ENCODE data around the gene XPO4.
"Not testable (repeated sequence)": the region's sequence is repeated elsewhere in the genome, so short reads cannot be mapped to it uniquely, and the experiment has no call there.

XPO4 gene

GRCh38 chr13:20902438-20903163 is at the start of gene XPO4:
Gene XPO4 (minus strand): TSS chr13:20902746. CDS start chr13:20902738, 8 bp downstream.
- DNase-seq (ENCODE audit: low spot score): peak; percentile 74

DNA sequence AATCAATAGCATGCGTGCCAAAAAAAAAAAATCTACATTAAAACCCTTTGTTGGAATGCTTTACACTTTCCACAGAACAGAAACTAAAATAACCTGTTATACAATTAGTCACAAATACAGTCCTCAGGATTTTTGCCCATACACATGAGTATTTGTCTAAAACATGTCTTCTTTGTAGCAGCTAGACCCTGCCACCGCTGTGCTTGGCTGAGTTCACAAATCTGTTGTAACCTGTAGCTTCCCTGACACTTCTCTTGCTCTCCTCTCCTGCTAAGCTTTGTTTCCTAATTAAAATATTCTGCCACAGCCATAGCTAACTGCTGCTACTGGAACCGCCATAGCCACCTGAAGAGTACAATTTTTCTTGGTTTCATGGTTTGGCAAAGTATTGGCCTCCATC is 45.5 kb upstream of the XPO4 start:
- not testable (repeated sequence) for DNase-seq (ENCODE audit: low spot score)

GRCh38 chr13:20945952-20946383 is 43.4 kb upstream of the XPO4 start:
- DNase-seq (ENCODE audit: low spot score): no peak

DNA sequence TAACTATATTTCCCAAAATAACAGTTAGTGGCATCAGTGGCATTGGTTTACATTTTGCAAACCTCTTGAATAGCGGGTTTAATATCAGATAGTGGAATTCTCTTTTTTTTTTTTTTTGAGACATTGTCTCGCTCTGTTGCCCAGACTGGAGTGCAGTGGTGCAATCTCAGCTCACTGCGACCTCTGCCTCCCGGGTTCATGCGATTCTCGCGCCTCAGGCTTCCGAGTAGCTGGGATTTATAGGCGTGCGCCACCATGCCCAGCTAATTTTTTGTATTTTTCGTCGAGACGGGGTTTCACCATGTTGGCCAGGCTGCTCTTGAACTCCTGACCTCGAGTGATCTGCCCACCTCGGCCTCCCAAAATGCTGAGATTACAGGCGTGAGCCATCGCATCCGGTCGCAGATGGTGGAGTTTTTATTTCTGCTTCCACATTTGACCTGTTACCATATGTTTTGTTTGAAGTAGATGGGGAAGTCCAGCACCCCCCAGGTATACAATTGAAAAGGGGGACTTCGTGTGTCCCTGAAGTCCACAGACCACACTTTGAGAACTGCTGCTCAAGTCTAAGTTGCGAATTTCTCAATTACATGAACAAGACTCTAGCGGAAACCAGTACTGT is 40.5 kb upstream of the XPO4 start:
- no peak for DNase-seq (ENCODE audit: low spot score)

DNA sequence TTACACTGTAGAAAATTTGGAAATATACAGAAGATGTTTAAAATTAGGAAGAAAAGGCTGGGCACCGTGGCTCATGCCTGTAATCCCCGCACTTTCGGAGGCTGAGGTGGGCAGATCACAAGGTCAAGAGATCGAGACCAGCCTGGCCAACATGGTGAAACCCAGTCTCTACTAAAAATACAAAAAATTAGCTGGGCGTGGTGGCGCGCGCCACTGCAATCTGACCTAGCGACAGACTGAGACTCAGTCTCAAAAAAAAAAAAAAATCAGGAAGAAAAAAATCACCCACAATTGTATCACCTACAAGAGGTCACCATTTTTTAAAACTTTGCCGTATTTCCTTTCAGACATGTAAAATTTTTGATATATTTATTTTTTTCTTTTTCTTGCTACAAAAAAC is 38.0 kb upstream of the XPO4 start:
- DNase-seq (ENCODE audit: low spot score): not testable (repeated sequence)

- DNase-seq (ENCODE audit: low spot score): peak; percentile 28
Measured at GRCh38 chr13:20940083-20940482, 37.5 kb upstream of the XPO4 start.

- DNase-seq (ENCODE audit: low spot score): no peak
Measured at GRCh38 chr13:20939662-20940061, 37.1 kb upstream of the XPO4 start.

GRCh38 chr13:20938302-20938701 is 35.8 kb upstream of the XPO4 start:
- no peak for DNase-seq (ENCODE audit: low spot score)

- no peak for DNase-seq (ENCODE audit: low spot score)
Measured at GRCh38 chr13:20927596-20928257, 25.2 kb upstream of the XPO4 start.

DNA sequence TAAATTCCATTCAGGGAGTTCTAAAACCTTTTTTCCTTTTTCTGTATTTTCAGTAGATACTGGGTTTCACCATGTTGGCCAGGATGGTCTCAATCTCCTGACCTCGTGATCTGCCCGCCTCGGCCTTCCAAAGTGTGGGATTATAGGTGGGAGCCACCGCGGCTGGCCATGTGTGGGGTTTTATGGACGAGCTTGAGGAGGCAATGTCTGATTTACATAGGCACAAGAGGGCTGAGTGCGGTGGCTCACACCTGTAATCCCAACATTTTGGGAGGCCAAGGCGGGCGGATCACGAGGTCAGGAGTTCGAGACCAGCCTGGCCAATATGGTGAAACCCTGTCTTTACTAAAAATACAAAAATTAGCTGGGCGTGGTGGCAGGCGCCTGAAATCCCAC is 22.8 kb upstream of the XPO4 start:
- not testable (repeated sequence) for DNase-seq (ENCODE audit: low spot score)

GRCh38 chr13:20924758-20925394 is 22.3 kb upstream of the XPO4 start:
- peak; percentile 31 for DNase-seq (ENCODE audit: low spot score)

- DNase-seq (ENCODE audit: low spot score): no peak
Measured at GRCh38 chr13:20923272-20923671, 20.7 kb upstream of the XPO4 start.

- no peak for DNase-seq (ENCODE audit: low spot score)
Measured at GRCh38 chr13:20921572-20921971, 19.0 kb upstream of the XPO4 start.

DNA sequence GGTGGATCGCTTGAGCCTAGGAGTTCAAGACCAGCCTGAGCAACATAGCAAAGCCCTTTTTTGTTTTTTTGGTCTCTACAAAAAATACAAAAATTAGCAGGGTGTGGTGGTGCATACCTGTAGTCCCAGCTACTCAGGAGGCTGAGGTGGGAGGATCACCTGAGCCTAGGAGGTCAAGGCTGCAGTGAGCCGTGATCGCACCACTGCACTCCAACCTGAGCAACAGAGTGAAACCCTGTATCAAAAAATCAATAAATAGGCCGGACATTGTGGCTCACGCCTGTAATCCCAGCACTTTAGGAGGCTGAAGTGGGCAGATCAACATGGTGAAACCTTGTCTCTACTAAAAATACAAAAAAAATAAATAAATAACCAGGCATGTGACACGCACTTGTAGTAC is 13.1 kb upstream of the XPO4 start:
- DNase-seq (ENCODE audit: low spot score): not testable (repeated sequence)

- no peak for DNase-seq (ENCODE audit: low spot score)
Measured at GRCh38 chr13:20911037-20911436, 8.5 kb upstream of the XPO4 start.

DNA sequence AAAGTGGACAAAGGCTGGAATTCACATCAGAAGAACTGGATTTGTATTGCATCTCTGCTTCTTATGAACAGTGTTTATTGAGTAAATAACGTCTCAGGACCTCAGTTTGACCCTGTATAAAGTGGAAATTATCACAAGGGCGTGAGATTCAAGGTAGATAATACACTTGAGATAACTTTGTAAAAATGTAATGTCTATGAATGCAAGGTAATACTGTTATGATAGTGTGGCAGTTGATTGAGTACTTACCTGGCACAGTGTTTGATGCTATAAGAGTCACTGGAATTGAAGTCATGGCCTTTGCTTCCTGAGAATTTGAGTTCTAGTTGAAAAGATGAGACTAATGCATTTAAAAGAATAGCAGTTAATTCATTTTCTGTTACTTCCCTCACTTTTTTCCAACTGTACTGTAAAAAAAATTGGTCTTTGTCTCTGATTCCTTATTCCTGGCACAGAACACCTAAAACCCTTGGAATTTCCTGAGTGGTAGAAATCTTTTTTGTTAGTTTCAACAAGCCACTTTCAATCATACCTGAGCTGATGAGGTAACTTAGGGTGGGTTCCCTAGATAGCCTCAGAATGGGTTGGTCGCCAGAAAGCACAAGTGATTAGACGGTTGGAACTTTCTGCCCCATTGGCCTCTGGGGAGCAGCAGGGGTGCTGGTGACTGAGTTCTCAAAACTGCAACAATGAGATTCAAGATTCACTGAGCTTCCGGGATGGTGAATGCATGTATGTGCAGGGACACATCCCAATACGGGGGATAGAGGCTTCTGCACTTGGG is 6.4 kb upstream of the XPO4 start:
- DNase-seq (ENCODE audit: low spot score): no peak

DNA sequence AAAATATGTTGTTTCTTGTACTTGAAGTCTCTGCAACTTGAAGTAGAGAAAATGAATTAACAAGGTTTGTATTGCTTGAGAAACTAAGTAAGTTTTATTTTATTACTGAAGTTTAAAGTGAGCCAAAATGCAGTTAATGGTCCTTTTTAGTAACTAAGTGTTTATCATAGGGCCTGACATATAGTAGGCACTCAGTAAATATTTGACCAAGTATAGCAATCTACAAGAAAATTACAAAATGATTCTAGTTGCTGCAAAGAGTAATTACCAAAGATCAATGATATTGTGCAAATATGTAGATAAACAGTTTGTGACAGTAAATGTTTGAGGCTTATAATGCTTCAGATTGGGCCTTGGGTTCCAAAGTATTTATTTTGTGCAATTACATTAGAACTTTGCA is 2.4 kb upstream of the XPO4 start:
- no peak for DNase-seq (ENCODE audit: low spot score)

- no peak for DNase-seq (ENCODE audit: low spot score)
Measured at GRCh38 chr13:20903164-20903475, 574 bp upstream of the XPO4 start.

- peak; percentile 38 for DNase-seq (ENCODE audit: low spot score)
Measured at GRCh38 chr13:20901668-20902437, 693 bp downstream of the XPO4 start.

DNA sequence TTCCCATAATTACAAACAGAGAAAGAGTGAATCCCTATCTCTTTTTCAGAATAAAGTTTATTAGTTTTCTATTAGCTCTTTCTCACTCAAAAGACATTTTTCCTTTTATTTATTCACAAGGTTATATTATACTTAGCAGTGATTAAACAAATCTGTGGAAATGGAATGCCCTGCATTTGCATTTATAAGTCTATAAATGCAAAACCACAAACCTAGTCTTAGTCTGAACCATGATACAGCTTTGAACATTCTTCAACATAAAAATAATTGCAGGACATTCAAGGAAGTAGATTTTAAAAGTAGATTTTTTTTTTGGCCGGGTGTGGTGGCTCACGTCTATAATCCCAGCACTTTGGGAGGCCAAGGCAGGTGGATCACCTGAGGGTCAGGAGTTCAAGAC is 8.3 kb downstream of the XPO4 start:
- no peak for DNase-seq (ENCODE audit: low spot score)

GRCh38 chr13:20891768-20892167 is 10.8 kb downstream of the XPO4 start:
- no peak for DNase-seq (ENCODE audit: low spot score)
